GM12801 (cell line): ENCODE measurements around the gene CNTLN.

ENCODE experiments used
- CTCF ChIP-seq: IDR thresholded peaks from one replicate; pipeline ENCODE4 v1.5.1; 2011; ENCODE audit warnings: control low read depth; ENCODE audit not compliant: insufficient read length; ENCODE audit errors: extremely low read depth

Gene CNTLN

GRCh38 chr9:17433526-17433925 is 298.7 kb downstream of the CNTLN start:
- no peak for TF ChIP-seq CTCF

GRCh38 chr9:17436854-17437253 is 302.0 kb downstream of the CNTLN start:
- no peak for TF ChIP-seq CTCF

- no peak for TF ChIP-seq CTCF
Observed at GRCh38 chr9:17437813-17438212, 303.0 kb downstream of the CNTLN start.

GRCh38 chr9:17453751-17454150 is 318.9 kb downstream of the CNTLN start:
- TF ChIP-seq CTCF: no peak

GRCh38 chr9:17462869-17463464 is 328.1 kb downstream of the CNTLN start:
- no peak for TF ChIP-seq CTCF

GRCh38 chr9:17470036-17470813 is 335.4 kb downstream of the CNTLN start:
- no peak for TF ChIP-seq CTCF

- TF ChIP-seq CTCF: no peak
Observed at GRCh38 chr9:17472126-17472525, 337.3 kb downstream of the CNTLN start.
